ENCODE measurements around the gene CD302.
"Not testable (repeated sequence)": the region's sequence is repeated elsewhere in the genome, so short reads cannot be mapped to it uniquely, and the experiment has no call there.

The CD302 gene

DNA sequence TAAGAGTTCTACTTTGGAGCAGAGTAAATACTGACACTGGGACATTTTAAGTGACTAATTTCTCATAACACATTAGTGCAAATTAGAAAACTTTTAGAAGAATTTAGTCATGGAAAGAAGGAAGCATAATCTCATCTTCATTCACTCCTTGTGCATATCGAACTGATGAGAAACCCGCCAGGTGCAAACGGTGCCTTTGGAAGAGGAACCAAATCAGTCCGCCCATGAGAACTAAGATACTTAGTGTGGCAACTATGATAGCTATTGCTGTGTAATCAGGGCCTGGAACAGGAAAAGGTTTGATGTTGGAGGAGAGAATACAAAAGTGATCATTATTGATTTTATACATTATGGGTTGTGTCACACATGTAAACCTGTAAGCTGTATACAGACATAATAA, 6.9 kb upstream of the CD302 start:
- ATAC-seq: no peak
- H3K4me3 Mint-ChIP-seq: no peak overlapping the region
- no peak for DNase-seq
- H3K9me3 Mint-ChIP-seq: no peaks in the 10 kb centered on the region
- peaks cover 25% of the 10 kb centered on the region for H3K36me3 Mint-ChIP-seq (ENCODE audit: low read depth)
- H3K27ac Mint-ChIP-seq: no peak overlapping the region
- peaks cover 15% of the 10 kb centered on the region for H3K4me1 Mint-ChIP-seq
- no peaks in the 10 kb centered on the region for H3K27me3 Mint-ChIP-seq

DNA sequence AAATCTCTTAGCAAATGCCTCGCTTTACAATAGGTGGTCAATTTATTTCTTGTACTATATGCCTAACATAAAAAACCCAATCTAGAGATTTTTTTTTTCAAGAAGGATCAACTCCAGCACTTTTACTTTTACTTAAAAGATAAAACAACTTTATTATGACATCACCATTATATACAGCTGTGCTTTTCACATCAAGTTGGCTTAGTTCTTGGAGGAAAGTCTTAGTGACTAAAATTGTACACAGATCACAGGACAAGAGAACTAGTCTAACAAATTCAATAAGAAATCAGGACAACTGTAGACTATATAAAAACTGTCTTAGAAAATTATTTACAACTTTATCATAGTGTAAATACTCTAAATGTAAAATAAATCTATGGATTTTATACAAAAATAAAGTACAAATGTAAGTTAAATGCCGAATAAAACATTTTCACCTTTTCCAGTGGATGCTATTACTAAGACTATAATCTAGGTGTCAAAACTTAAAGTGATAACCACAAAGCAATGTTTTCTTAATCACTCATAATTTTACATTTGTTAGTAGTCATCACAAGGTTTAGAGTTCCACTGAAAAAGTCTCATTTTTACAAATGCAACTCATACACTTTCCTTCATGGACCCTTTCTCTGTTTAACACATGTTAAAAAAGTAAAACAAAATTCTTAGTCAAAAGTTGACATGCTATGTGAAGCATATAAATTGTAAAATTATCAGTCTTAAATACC, 5.4 kb upstream of the CD302 start:
- H3K36me3 Mint-ChIP-seq (ENCODE audit: low read depth): peaks cover 19% of the 10 kb centered on the region
- peaks cover 19% of the 10 kb centered on the region for H3K4me1 Mint-ChIP-seq
- no peak overlapping the region for H3K4me3 Mint-ChIP-seq
- H3K27me3 Mint-ChIP-seq: peaks cover 5% of the 10 kb centered on the region
- H3K9me3 Mint-ChIP-seq: no peaks in the 10 kb centered on the region
- DNase-seq: no peak
- peak; percentile 65 for ATAC-seq
- H3K27ac Mint-ChIP-seq: no peak overlapping the region

DNA sequence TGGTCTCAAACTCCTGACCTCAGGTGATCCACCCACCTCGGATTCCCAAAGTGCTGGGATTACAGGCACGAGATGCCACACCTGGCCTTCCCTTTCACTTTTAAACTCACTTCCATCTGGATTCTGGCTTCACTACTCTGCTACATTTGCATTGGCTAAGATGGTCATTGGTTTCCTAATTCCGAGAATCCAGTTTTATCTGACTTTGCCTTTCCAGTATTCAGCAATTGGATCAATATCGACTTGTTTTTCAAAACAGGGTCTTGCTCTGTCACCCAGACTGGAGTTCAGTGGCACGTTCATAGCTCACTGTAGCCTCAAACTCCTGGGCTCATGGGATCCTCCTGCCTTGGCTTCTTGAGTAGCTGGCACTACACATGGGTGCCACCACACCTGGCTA, 4.7 kb upstream of the CD302 start:
- Mint-ChIP-seq H3K9me3 (no peaks in the 10 kb centered on the region), H3K36me3 (ENCODE audit: low read depth) (peaks cover 18% of the 10 kb centered on the region), H3K4me3 (no peak overlapping the region), H3K27me3 (peaks cover 8% of the 10 kb centered on the region), H3K27ac (no peak overlapping the region), H3K4me1 (peaks cover 23% of the 10 kb centered on the region)
- DNase-seq (no peak), ATAC-seq (no peak)

DNA sequence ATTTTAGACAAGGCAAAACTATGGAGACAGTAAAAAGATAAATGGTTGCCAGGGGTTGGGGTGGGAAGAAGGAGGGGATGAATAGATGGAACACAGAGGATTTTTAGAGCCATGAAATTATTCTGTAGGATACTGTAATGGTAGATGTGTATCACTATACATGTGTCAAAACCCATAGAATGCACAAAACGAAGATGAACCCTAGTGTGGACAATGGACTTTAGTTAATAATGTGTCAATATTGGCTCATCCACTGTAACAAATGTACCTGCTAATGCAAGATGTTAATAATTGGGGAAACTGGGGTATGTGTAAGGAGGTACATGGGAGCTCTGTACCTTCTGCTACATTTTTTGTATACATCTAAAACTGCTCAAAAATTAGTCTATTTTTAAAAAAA, 1.8 kb upstream of the CD302 start:
- H3K4me1 Mint-ChIP-seq: peaks cover 28% of the 10 kb centered on the region
- H3K36me3 Mint-ChIP-seq (ENCODE audit: low read depth): peaks cover 6% of the 10 kb centered on the region
- H3K27me3 Mint-ChIP-seq: peaks cover 17% of the 10 kb centered on the region
- no peak overlapping the region for H3K27ac Mint-ChIP-seq
- DNase-seq (no peak), ATAC-seq (no peak)
- H3K9me3 Mint-ChIP-seq: no peaks in the 10 kb centered on the region
- H3K4me3 Mint-ChIP-seq: no peak overlapping the region

DNA sequence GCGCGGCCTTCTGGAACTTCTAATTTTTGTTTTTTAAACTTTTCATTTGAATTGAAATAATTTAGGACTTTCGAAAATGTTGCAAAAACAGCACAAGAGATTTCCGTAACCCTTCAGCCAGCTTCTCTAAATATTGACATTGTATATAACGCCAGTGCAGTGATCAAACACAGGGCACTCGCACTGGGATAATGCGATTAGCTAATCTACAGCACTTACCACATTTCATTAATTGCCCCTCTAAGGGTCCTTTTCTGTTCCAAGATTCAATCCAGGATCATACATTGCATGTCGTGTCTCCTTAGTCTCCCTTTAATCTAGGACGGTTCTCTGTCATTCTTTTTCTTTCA, 343 bp upstream of the CD302 start:
- H3K27me3 Mint-ChIP-seq: peaks cover 17% of the 10 kb centered on the region
- DNase-seq: no peak
- H3K36me3 Mint-ChIP-seq (ENCODE audit: low read depth): peaks cover 3% of the 10 kb centered on the region
- peak overlapping the region; percentile 31 for H3K27ac Mint-ChIP-seq
- peaks cover 27% of the 10 kb centered on the region for H3K4me1 Mint-ChIP-seq
- H3K9me3 Mint-ChIP-seq: no peaks in the 10 kb centered on the region
- no peak for ATAC-seq
- peak overlapping the region; percentile 60 for H3K4me3 Mint-ChIP-seq

GRCh38 chr2:159797225-159797542, 824 bp downstream of the CD302 start:
- Mint-ChIP-seq H3K27me3 (peaks cover 17% of the 10 kb centered on the region), H3K4me1 (peaks cover 19% of the 10 kb centered on the region), H3K9me3 (no peaks in the 10 kb centered on the region), H3K36me3 (ENCODE audit: low read depth) (peaks cover 3% of the 10 kb centered on the region), H3K27ac (no peak overlapping the region), H3K4me3 (peak overlapping the region; percentile 66)
- DNase-seq (no peak), ATAC-seq (no peak)

DNA sequence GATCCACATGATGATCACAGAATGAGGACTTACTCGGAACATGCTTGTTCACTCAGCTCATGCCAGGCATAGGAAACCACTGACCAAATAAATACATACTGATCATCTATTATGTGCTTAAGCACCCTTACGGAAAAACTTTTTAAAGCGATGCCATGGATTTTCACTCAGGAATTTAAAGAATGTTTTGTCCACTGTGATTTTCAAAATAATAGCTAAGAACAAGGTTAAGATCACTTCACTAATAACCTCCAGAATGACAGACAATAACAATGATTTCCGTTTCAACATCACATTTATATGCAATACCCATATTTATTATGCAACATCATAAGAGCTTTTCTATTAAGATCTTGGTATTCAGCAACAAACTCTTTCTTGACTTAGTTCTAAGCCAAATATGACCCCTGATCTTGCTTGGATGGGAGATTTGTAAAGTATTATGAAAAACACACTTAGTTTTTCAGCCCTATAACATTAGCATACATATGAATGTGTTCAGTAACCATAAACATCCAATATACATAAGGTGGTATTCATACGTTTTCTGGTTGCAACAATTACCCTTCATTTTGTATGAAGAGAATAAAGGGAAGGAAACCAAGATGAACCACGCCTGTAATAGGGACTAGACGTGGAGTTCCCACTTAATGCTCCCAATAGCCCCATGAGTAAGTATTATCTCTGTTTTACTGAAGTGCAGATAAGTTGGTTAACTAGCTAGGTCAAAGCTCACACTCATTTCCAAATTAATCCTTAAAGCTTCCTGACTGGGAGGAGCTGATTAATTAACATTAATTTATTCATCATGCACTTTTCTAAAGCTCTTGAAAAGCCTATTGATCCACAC, 1.9 kb downstream of the CD302 start:
- Mint-ChIP-seq H3K4me3 (no peak overlapping the region), H3K27ac (no peak overlapping the region), H3K27me3 (peaks cover 17% of the 10 kb centered on the region), H3K36me3 (ENCODE audit: low read depth) (peaks cover 3% of the 10 kb centered on the region), H3K4me1 (peaks cover 15% of the 10 kb centered on the region), H3K9me3 (no peaks in the 10 kb centered on the region)
- no peak for ATAC-seq
- DNase-seq: no peak

- H3K36me3 Mint-ChIP-seq (ENCODE audit: low read depth): no peaks in the 10 kb centered on the region
- no peak for ATAC-seq
- no peak overlapping the region for H3K4me3 Mint-ChIP-seq
- no peak overlapping the region for H3K27ac Mint-ChIP-seq
- no peak for DNase-seq
- peaks cover 11% of the 10 kb centered on the region for H3K27me3 Mint-ChIP-seq
- no peaks in the 10 kb centered on the region for H3K9me3 Mint-ChIP-seq
- H3K4me1 Mint-ChIP-seq: peaks cover 12% of the 10 kb centered on the region
These were observed 4.7 kb downstream of the CD302 start for GRCh38 chr2:159793326-159793725.

- ATAC-seq: no peak
- Mint-ChIP-seq H3K9me3 (no peaks in the 10 kb centered on the region), H3K27ac (no peak overlapping the region), H3K27me3 (peaks cover 8% of the 10 kb centered on the region), H3K4me1 (peaks cover 8% of the 10 kb centered on the region), H3K4me3 (no peak overlapping the region), H3K36me3 (ENCODE audit: low read depth) (no peaks in the 10 kb centered on the region)
- DNase-seq: no peak
These were observed 5.4 kb downstream of the CD302 start for GRCh38 chr2:159792599-159792998.

GRCh38 chr2:159792036-159792435, 6.0 kb downstream of the CD302 start:
- H3K9me3 Mint-ChIP-seq: no peaks in the 10 kb centered on the region
- peaks cover 3% of the 10 kb centered on the region for H3K27me3 Mint-ChIP-seq
- H3K4me1 Mint-ChIP-seq: peaks cover 3% of the 10 kb centered on the region
- no peaks in the 10 kb centered on the region for H3K36me3 Mint-ChIP-seq (ENCODE audit: low read depth)
- peak; percentile 46 for ATAC-seq
- DNase-seq: no peak
- H3K27ac Mint-ChIP-seq: no peak overlapping the region
- H3K4me3 Mint-ChIP-seq: no peak overlapping the region

DNA sequence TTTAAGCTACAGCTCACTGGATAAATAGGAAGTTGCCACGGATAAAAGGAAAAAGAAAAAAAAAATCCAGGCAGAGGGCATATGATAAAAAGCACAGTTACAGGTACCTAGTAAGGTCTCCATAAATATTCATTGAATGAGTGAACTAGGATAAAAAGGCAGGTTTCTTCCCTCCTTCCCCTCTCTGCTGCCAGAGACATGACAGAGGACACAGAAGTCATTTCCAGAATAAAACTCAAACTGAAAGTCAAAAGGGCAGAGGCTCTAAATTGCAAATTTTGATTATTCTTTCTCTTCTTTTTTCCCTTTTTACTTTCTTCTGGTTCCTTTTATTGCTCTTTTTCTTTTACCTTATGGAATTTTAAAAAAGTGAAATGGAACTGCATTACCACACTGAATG, 7.7 kb downstream of the CD302 start:
- Mint-ChIP-seq H3K27ac (no peak overlapping the region), H3K27me3 (no peaks in the 10 kb centered on the region), H3K4me1 (peaks cover 3% of the 10 kb centered on the region), H3K36me3 (ENCODE audit: low read depth) (no peaks in the 10 kb centered on the region), H3K4me3 (no peak overlapping the region), H3K9me3 (no peaks in the 10 kb centered on the region)
- no peak for DNase-seq
- ATAC-seq: no peak

- Mint-ChIP-seq H3K36me3 (ENCODE audit: low read depth) (no peaks in the 10 kb centered on the region), H3K4me1 (peaks cover 3% of the 10 kb centered on the region), H3K4me3 (no peak overlapping the region), H3K27me3 (no peaks in the 10 kb centered on the region), H3K9me3 (no peaks in the 10 kb centered on the region), H3K27ac (no peak overlapping the region)
- no peak for DNase-seq
- ATAC-seq: no peak
These were observed 9.8 kb downstream of the CD302 start for GRCh38 chr2:159788253-159788652.

DNA sequence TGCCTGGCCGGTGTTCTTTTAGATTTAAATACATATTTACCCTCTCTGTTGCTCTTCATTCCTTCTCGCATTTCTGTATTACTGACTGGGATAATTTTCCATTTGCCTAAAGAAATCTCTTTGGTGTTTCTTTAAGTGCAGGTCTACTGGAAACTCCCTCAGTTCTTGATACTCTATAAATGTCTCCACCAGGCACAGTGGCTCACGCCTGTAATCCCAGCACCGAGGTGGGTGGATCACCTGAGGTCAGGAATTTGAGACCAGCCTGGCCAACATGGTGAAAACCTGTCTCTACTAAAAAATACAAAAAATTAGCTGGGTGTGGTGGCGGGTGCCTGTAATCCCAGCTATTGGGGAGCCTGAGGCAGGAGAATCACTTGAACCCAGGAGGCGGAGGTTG, 10.4 kb downstream of the CD302 start:
- not testable (repeated sequence) for H3K36me3 Mint-ChIP-seq (ENCODE audit: low read depth); DNase-seq; ATAC-seq; H3K9me3 Mint-ChIP-seq; H3K4me1 Mint-ChIP-seq; H3K27me3 Mint-ChIP-seq; H3K27ac Mint-ChIP-seq; H3K4me3 Mint-ChIP-seq

DNA sequence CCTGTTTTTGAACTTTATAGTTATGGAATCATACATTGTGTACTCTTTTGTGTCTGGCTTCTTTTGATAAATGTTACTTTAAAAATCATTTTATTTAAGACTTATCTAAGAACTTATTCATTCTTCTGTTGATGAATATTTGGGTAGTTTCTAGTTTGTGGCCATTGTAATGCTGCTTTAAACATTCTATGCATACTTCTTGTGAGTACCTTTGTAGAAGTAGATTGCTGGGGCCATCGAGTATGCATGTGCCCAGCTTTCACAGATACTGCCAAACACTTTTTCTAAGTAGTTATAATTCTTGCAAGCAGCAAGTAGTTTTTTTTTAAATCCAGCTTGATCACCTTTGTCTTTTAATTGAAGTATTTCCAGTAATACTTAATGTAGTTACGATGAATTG, 11.1 kb downstream of the CD302 start:
- no peaks in the 10 kb centered on the region for H3K9me3 Mint-ChIP-seq
- H3K4me3 Mint-ChIP-seq: no peak overlapping the region
- no peaks in the 10 kb centered on the region for H3K36me3 Mint-ChIP-seq (ENCODE audit: low read depth)
- H3K4me1 Mint-ChIP-seq: peaks cover 3% of the 10 kb centered on the region
- no peak overlapping the region for H3K27ac Mint-ChIP-seq
- no peaks in the 10 kb centered on the region for H3K27me3 Mint-ChIP-seq
- ATAC-seq (no peak), DNase-seq (no peak)

- ATAC-seq: no peak
- Mint-ChIP-seq H3K4me1 (peaks cover 2% of the 10 kb centered on the region), H3K36me3 (ENCODE audit: low read depth) (no peaks in the 10 kb centered on the region), H3K27ac (no peak overlapping the region), H3K9me3 (no peaks in the 10 kb centered on the region), H3K4me3 (no peak overlapping the region), H3K27me3 (no peaks in the 10 kb centered on the region)
- no peak for DNase-seq
These were observed 12.8 kb downstream of the CD302 start for GRCh38 chr2:159785195-159785594.

All from activated naive CD8-positive, alpha-beta T cell treated with anti-CD3 and anti-CD28 coated beads, Interleukin-2, amount 50 U/mL, for 24 hours (primary cell).